A673 (cell line): ENCODE data around the gene ABR. TPM values are rescaled to one million over a fixed set of nuclear protein-coding genes. Genes with fewer than 3 reads are reported as not detected.

Experiments
- BruUV-seq: library from RNA; stranded (reverse); fragments of 400-500 nt; replicated peaks from 2 replicates; lab custom pipeline; 2021; lab: Mats Ljungman, UMichigan
- CTCF ChIA-PET: fragments of 300-600 bp; sonication (Branson Sonifier 250); formaldehyde crosslinking; loops from one replicate; lab custom pipeline; 2022; ENCODE audit warnings: antibody characterized with exemption; lab: Charles Lee
- POLR2A ChIA-PET: fragments of 300-600 bp; sonication (Branson Sonifier 250); formaldehyde crosslinking; loops from one replicate; lab custom pipeline; 2022; ENCODE audit warnings: antibody characterized with exemption; ENCODE audit not compliant: low non-redundant PET; lab: Charles Lee
- DNase-seq: peaks from one replicate; pipeline ENCODE4 v3.0.0-alpha.2; 2015; ENCODE audit warnings: low spot score
- H3K27ac ChIP-seq: fragments of 200-600 bp; sonication (generic); 2 replicates; pipeline ENCODE4 v1.5.1; 2016; ENCODE audit warnings: mixed run types, low read depth, mild to moderate bottlenecking, mixed read lengths, antibody characterized with exemption, low read length; ENCODE audit not compliant: poor library complexity, severe bottlenecking
- H3K27me3 ChIP-seq: fragments of 200-600 bp; sonication (generic); replicated peaks from 2 replicates; pipeline ENCODE4 v1.6.1; 2017; ENCODE audit warnings: mixed run types, low read depth, mild to moderate bottlenecking, mixed read lengths, antibody characterized with exemption, low read length; ENCODE audit not compliant: insufficient read depth, poor library complexity
- H3K36me3 ChIP-seq: fragments of 200-600 bp; sonication (generic); 2 replicates; pipeline ENCODE4 v1.6.1; 2016; ENCODE audit warnings: mixed run types, mild to moderate bottlenecking, mixed read lengths, antibody characterized with exemption, low read length; ENCODE audit not compliant: insufficient read depth, poor library complexity, severe bottlenecking
- H3K4me1 ChIP-seq: fragments of 200-600 bp; sonication (generic); 2 replicates; pipeline ENCODE4 v1.6.1; 2017; ENCODE audit warnings: mixed run types, mild to moderate bottlenecking, mixed read lengths, antibody characterized with exemption, low read length; ENCODE audit not compliant: insufficient read depth, poor library complexity, severe bottlenecking
- H3K4me3 ChIP-seq: fragments of 200-600 bp; sonication (generic); 2 replicates; pipeline ENCODE4 v1.5.1; 2016; ENCODE audit warnings: low read depth, mixed run types, mild to moderate bottlenecking, mixed read lengths, low read length; ENCODE audit not compliant: poor library complexity, severe bottlenecking
- H3K9me3 ChIP-seq: fragments of 200-600 bp; sonication (generic); 2 replicates; pipeline ENCODE4 v1.6.1; 2016; ENCODE audit warnings: mixed run types, low read depth, mild to moderate bottlenecking, mixed read lengths, antibody characterized with exemption, low read length; ENCODE audit not compliant: poor library complexity, severe bottlenecking
- EZH2 ChIP-seq: fragments of 200-600 bp; sonication (generic); IDR thresholded peaks from 2 replicates; pipeline ENCODE4 v1.6.1; 2017; ENCODE audit warnings: borderline replicate concordance, low read depth, mild to moderate bottlenecking, mixed read lengths, antibody characterized with exemption, low read length; ENCODE audit not compliant: poor library complexity, severe bottlenecking
- intact Hi-C: fragments of 100-400 bp; cut with micrococcal nuclease; formaldehyde crosslinking; loops from one replicate; pipeline ENCODE4 v1.10.0; 2022; ENCODE audit not compliant: unreplicated experiment
- total RNA-seq: library from RNA; stranded (reverse); gene quantifications from 2 replicates; pipeline ENCODE4 v1.2.3, GENCODE V29; 2021
- TF ChIP-seq, protein P1 (sequence below): fragments of 300-800, 200-600 bp; sonication (generic); conservative IDR thresholded peaks from 2 replicates; pipeline ENCODE4 v1.5.1; 2017; ENCODE audit warnings: low read depth, mild to moderate bottlenecking, antibody characterized with exemption, low read length, moderate library complexity, mixed read lengths

Gene ABR
- total RNA-seq, 1 experiment from 2014 or later, result 47.6 TPM

DNA sequence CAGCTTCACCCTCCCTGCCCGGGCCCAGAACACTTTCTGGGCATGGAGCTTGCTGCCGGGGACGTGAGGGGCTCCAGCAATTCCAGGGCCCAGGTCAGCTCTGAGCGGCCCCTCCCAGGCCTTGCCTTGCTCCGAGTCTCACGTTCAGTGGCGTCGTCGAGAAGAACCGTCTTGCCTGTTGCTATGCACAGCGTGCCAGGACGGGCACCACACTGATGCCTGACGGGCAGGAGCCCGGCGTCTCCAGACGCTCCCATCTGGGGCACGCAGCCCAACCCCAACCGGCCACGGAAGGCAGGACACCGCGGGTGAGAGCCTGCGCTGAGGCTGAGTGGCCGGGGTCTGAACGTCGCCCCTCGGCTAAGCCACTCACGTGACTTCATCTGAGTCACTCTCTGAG lies 155.7 kb downstream of the ABR start:
- H3K36me3 ChIP-seq, result no peaks in the 10 kb centered on the region
- H3K4me1 ChIP-seq, result no peaks in the 10 kb centered on the region
- no TSS peak for BruUV-seq
- POLR2A ChIA-PET, result no interaction called here
- H3K4me3 ChIP-seq, result no peak overlapping the region
- H3K27ac ChIP-seq, result no peak overlapping the region
- DNase-seq, result no peak
- TF ChIP-seq, protein P1, sequence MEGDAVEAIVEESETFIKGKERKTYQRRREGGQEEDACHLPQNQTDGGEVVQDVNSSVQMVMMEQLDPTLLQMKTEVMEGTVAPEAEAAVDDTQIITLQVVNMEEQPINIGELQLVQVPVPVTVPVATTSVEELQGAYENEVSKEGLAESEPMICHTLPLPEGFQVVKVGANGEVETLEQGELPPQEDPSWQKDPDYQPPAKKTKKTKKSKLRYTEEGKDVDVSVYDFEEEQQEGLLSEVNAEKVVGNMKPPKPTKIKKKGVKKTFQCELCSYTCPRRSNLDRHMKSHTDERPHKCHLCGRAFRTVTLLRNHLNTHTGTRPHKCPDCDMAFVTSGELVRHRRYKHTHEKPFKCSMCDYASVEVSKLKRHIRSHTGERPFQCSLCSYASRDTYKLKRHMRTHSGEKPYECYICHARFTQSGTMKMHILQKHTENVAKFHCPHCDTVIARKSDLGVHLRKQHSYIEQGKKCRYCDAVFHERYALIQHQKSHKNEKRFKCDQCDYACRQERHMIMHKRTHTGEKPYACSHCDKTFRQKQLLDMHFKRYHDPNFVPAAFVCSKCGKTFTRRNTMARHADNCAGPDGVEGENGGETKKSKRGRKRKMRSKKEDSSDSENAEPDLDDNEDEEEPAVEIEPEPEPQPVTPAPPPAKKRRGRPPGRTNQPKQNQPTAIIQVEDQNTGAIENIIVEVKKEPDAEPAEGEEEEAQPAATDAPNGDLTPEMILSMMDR, result no peak
- TF ChIP-seq EZH2, result no peak
- H3K9me3 ChIP-seq, result no peaks in the 10 kb centered on the region
- CTCF ChIA-PET, result no interaction called here
- H3K27me3 ChIP-seq, result no peaks in the 10 kb centered on the region
- intact Hi-C loops, result no loop called here

DNA sequence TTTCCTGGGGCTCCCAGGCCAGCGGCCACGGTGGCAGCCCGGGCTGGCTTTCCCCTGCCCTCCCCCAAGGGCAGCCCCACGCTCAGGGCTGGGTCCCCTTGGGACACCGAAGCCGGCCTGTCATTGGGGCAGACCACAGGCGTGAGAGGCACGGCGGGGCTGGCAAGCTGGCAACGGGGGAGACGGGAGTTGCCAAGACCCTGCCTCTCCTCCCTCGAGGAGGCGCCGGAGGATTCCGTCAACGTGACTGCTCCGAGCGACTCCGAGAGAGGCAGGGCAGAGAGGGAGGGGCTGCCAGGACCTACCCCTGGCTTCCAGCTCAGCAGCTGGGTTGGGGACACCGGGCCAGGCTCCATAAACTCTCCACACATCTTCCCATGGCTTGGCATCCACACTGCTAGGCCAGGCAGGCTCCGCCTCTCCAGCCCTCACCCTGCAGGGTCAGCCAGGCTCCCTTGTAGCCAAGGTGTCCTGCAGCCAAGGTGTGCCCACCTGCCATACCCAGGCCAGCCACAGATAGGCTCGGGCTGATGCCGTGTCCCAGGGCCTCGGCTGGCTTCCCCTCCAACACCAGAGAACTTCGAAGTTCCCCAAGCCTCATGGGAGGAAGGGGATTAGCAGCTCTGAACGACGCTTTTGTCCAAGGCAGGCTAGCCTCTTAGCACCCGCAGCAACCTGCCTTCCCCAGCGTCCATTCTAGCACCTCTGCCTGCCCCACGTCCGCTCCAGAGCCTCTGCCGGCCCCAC lies 157.3 kb downstream of the ABR start:
- POLR2A ChIA-PET, result no interaction called here
- intact Hi-C loops, result no loop called here
- Histone ChIP-seq H3K9me3 (no peaks in the 10 kb centered on the region), H3K4me1 (no peaks in the 10 kb centered on the region), H3K4me3 (no peak overlapping the region), H3K36me3 (no peaks in the 10 kb centered on the region), H3K27me3 (no peaks in the 10 kb centered on the region), H3K27ac (no peak overlapping the region)
- CTCF ChIA-PET, result no interaction called here
- TF ChIP-seq EZH2, result no peak
- TF ChIP-seq, protein P1, result no peak
- no TSS peak for BruUV-seq
- DNase-seq, result no peak

DNA sequence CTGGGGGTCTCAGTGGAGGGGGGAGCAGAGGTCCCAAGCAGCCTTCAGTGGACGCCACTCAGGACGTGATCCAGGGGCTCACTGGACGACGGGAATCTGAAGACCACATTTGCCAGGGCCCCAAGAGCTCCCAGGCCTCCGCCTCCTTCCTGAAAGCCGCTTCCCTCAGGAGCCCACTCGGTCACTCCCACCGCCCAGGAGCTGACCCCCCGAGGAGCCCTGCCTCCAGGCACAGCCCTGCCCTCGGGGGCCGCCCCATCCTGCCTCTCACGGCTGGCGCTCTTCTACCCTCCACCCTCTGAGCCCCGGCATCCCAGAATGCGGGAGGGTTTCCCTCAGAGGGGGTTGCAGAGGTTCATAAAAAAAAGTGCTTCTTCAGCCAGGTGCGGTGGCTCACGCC lies 158.6 kb downstream of the ABR start:
- no peak for DNase-seq
- Histone ChIP-seq H3K36me3 (no peaks in the 10 kb centered on the region), H3K27me3 (no peaks in the 10 kb centered on the region), H3K27ac (no peak overlapping the region), H3K4me3 (no peak overlapping the region), H3K4me1 (no peaks in the 10 kb centered on the region), H3K9me3 (no peaks in the 10 kb centered on the region)
- CTCF ChIA-PET, result no interaction called here
- TF ChIP-seq EZH2, result no peak
- TF ChIP-seq, protein P1, result no peak
- no TSS peak for BruUV-seq
- POLR2A ChIA-PET, result no interaction called here
- intact Hi-C loops, result no loop called here
